Suprapubic skin (tissue), 4 donors: Measurements from ENCODE around the gene ZFP36L2. TPM values are rescaled to one million over a fixed set of nuclear protein-coding genes. Genes with fewer than 3 reads are reported as not detected.
A peak's percentile ranks its signal among the peaks of the same experiment; 100 is the strongest.

Experiments used
- DNase-seq, 2 donors: peaks; one replicate each; pipeline ENCODE4 v3.0.0-alpha.2; 2019; ENCODE audit warnings: low spot score in 2 of 2
- H3K27ac ChIP-seq: fragments of 200-600 bp; sonication (generic); one replicate; pipeline ENCODE4 v1.5.1; 2019
- H3K27me3 ChIP-seq: fragments of 200-600 bp; sonication (generic); one replicate; pipeline ENCODE4 v1.5.1; 2019
- H3K36me3 ChIP-seq: fragments of 200-600 bp; sonication (generic); one replicate; pipeline ENCODE4 v1.5.1; 2019
- H3K4me1 ChIP-seq: fragments of 200-600 bp; sonication (generic); one replicate; pipeline ENCODE4 v1.5.1; 2019
- H3K4me3 ChIP-seq: fragments of 200-600 bp; sonication (generic); one replicate; pipeline ENCODE4 v1.5.1; 2019; ENCODE audit warnings: mild to moderate bottlenecking
- H3K9me3 ChIP-seq: fragments of 200-600 bp; sonication (generic); one replicate; pipeline ENCODE4 v1.5.1; 2019
- CTCF ChIP-seq, 2 donors: fragments of 200-600 bp in 1 of 2; fragments of 450-650 bp in 1 of 2; sonication (generic) in 1 of 2; IDR thresholded peaks; one replicate each; pipeline ENCODE4 v1.5.1; 2016 to 2019; ENCODE audit warnings: antibody characterized with exemption in 2 of 2, mild to moderate bottlenecking in 1 of 2, moderate library complexity in 1 of 2
- EP300 ChIP-seq: sonication (generic); formaldehyde crosslinking; IDR thresholded peaks from one replicate; pipeline ENCODE4 v1.6.1; 2017; ENCODE audit warnings: antibody characterized with exemption
- POLR2A ChIP-seq, 2 donors: fragments of 450-650 bp; IDR thresholded peaks; one replicate each; pipeline ENCODE4 v1.6.1; 2017; ENCODE audit warnings: antibody characterized with exemption in 2 of 2, mild to moderate bottlenecking in 2 of 2, moderate library complexity in 2 of 2
- POLR2AphosphoS5 ChIP-seq, 3 donors: sonication (generic); formaldehyde crosslinking; IDR thresholded peaks; one replicate each; pipeline ENCODE4 v1.6.1; 2017; ENCODE audit warnings: antibody characterized with exemption in 3 of 3
- WGBS: methylation state at CpG from one replicate; pipeline ENCODE4 v1.1.5; 2018; 5-methylcytosine and 5-hydroxymethylcytosine counted together
- total RNA-seq, 4 donors: library from RNA; depleted of rRNA; stranded (reverse); fragments of >200 nt; gene quantifications; one replicate each; pipeline ENCODE4 v1.1.0, GENCODE V29; 2016

The ZFP36L2 gene
- total RNA-seq: 100 to 1,000 TPM; 198 to 238 (median 223) TPM

GRCh38 chr2:43226558-43226954, at the start of gene ZFP36L2:
Gene ZFP36L2 (minus strand): TSS chr2:43226606. CDS start chr2:43226315, 291 bp downstream.
- no CpG with 5 or more reads among the region's 58 CpGs for whole genome bisulfite sequencing
- Histone ChIP-seq H3K27ac (peak within 1 kb of the TSS; percentile 97), H3K4me1 (peaks cover 36% of the 10 kb centered on the region), H3K36me3 (peaks cover 43% of the 10 kb centered on the region), H3K27me3 (no peaks in the 10 kb centered on the region), H3K4me3 (peak within 1 kb of the TSS; percentile 90), H3K9me3 (no peaks in the 10 kb centered on the region)
- TF ChIP-seq CTCF (IDR thresholded peaks at IDR 0.05) (no peak), EP300 (no peak), POLR2A (IDR thresholded peaks at IDR 0.05) (peak; percentile 96 to 97), POLR2AphosphoS5 (IDR thresholded peaks at IDR 0.05) (peak in 2 of 3 donors; percentile 53 to 68)
- DNase-seq: peak; percentile 96 to 97

GRCh38 chr2:43274721-43275120, 48.3 kb upstream of the ZFP36L2 start:
- H3K36me3 ChIP-seq: peaks cover under 1% of the 10 kb centered on the region
- no peaks in the 10 kb centered on the region for H3K27me3 ChIP-seq
- no peak overlapping the region for H3K4me3 ChIP-seq
- peak in 1 of 2 donors; percentile 28 for DNase-seq
- WGBS: 85% methylated on average over 4 of the region's 4 CpGs
- H3K27ac ChIP-seq: no peak overlapping the region
- peaks cover 32% of the 10 kb centered on the region for H3K4me1 ChIP-seq
- no peaks in the 10 kb centered on the region for H3K9me3 ChIP-seq
- TF ChIP-seq CTCF (IDR thresholded peaks at IDR 0.05) (no peak), POLR2A (IDR thresholded peaks at IDR 0.05) (no peak), EP300 (no peak), POLR2AphosphoS5 (IDR thresholded peaks at IDR 0.05) (no peak)

GRCh38 chr2:43274055-43274454, 47.6 kb upstream of the ZFP36L2 start:
- Histone ChIP-seq H3K27me3 (no peaks in the 10 kb centered on the region), H3K27ac (peak overlapping the region; percentile 59), H3K36me3 (no peaks in the 10 kb centered on the region), H3K9me3 (no peaks in the 10 kb centered on the region), H3K4me3 (no peak overlapping the region), H3K4me1 (peaks cover 38% of the 10 kb centered on the region)
- DNase-seq: no peak
- WGBS: 79% methylated on average over 4 of the region's 4 CpGs
- no peak for TF ChIP-seq CTCF (IDR thresholded peaks at IDR 0.05)
- no peak for TF ChIP-seq EP300
- TF ChIP-seq POLR2A (IDR thresholded peaks at IDR 0.05): no peak
- TF ChIP-seq POLR2AphosphoS5 (IDR thresholded peaks at IDR 0.05): no peak

GRCh38 chr2:43273529-43273928, 47.1 kb upstream of the ZFP36L2 start:
- Histone ChIP-seq H3K9me3 (no peaks in the 10 kb centered on the region), H3K27me3 (no peaks in the 10 kb centered on the region), H3K4me3 (no peak overlapping the region), H3K36me3 (no peaks in the 10 kb centered on the region), H3K27ac (peak overlapping the region; percentile 59), H3K4me1 (peaks cover 44% of the 10 kb centered on the region)
- 65% methylated on average over 3 of the region's 4 CpGs for WGBS
- TF ChIP-seq POLR2AphosphoS5 (IDR thresholded peaks at IDR 0.05) (no peak), CTCF (IDR thresholded peaks at IDR 0.05) (no peak), POLR2A (IDR thresholded peaks at IDR 0.05) (no peak), EP300 (no peak)
- DNase-seq: no peak

- peak overlapping the region; percentile 88 for H3K27ac ChIP-seq
- no peak for DNase-seq
- H3K36me3 ChIP-seq: no peaks in the 10 kb centered on the region
- H3K4me1 ChIP-seq: peaks cover 45% of the 10 kb centered on the region
- H3K4me3 ChIP-seq: no peak overlapping the region
- TF ChIP-seq POLR2A (IDR thresholded peaks at IDR 0.05) (no peak), CTCF (IDR thresholded peaks at IDR 0.05) (no peak), EP300 (no peak), POLR2AphosphoS5 (IDR thresholded peaks at IDR 0.05) (no peak)
- no peaks in the 10 kb centered on the region for H3K27me3 ChIP-seq
- 82% methylated on average over 4 of the region's 4 CpGs for WGBS
- no peaks in the 10 kb centered on the region for H3K9me3 ChIP-seq
These were observed 44.7 kb upstream of the ZFP36L2 start for GRCh38 chr2:43270930-43271615.
